Right ventricle myocardium inferior (tissue), 1 donor: ENCODE measurements around the gene KCMF1. TPM values are rescaled to one million over a fixed set of nuclear protein-coding genes. Genes with fewer than 3 reads are reported as not detected.

Source experiments
- ATAC-seq: fragments of 200-7000 bp; cut with Tn5 transposase; one replicate; pipeline ENCODE4 v1.9.1; 2020; ENCODE audit warnings: mild to moderate bottlenecking, moderate library complexity
- DNase-seq: peaks from one replicate; pipeline ENCODE4 v3.0.0; 2021; ENCODE audit errors: missing footprints
- intact Hi-C: fragments of 100-400 bp; cut with DNase I; formaldehyde crosslinking; loops from one replicate; pipeline ENCODE4 v1.11.0; 2022
- total RNA-seq: library from RNA; stranded (reverse); fragmentation: NEBNext Ultra II Directional; extraction: Animal tissue kit (Norgen Biotek cat#: 25700); gene quantifications from one replicate; pipeline ENCODE4 v1.2.1, GENCODE V29; 2021
- donor health status: DM: no; HTN: yes; CAD: no; lungs with severe emphysema.

The KCMF1 gene
- total RNA-seq, 1 donor from 2014 or later, result 87.5 TPM

- DNase-seq (no peak), ATAC-seq (no peak)
- intact Hi-C loops, result no loop called here
Measured at GRCh38 chr2:85011747-85012146, 40.8 kb downstream of the KCMF1 start.

GRCh38 chr2:85012431-85012830 is 41.5 kb downstream of the KCMF1 start:
- intact Hi-C loops, result no loop called here
- DNase-seq, result no peak
- no peak for ATAC-seq

GRCh38 chr2:85012855-85013254 is 41.9 kb downstream of the KCMF1 start:
- DNase-seq, result no peak
- intact Hi-C loops, result no loop called here
- ATAC-seq, result no peak

GRCh38 chr2:85015653-85016360 is 44.8 kb downstream of the KCMF1 start:
- no peak for ATAC-seq

GRCh38 chr2:85016446-85016845 is 45.5 kb downstream of the KCMF1 start:
- intact Hi-C loops, result no loop called here
- DNase-seq, result no peak
- no peak for ATAC-seq

More at GRCh38 chr2:85015653-85016360, 44.8 kb downstream of the KCMF1 start:
- intact Hi-C loops, result loop anchor here (2.0 kb wide), 2 partner anchors 43 to 89 kb away; no protein-coding TSS in a partner anchor
- DNase-seq, result no peak

GRCh38 chr2:85017411-85018048 is 46.6 kb downstream of the KCMF1 start:
- DNase-seq, result no peak
- no peak for ATAC-seq
- intact Hi-C loops, result no loop called here

- intact Hi-C loops, result no loop called here
- no peak for ATAC-seq
- no peak for DNase-seq
Measured at GRCh38 chr2:85018049-85018447, 47.1 kb downstream of the KCMF1 start.

GRCh38 chr2:85019121-85019520 is 48.2 kb downstream of the KCMF1 start:
- ATAC-seq, result no peak
- intact Hi-C loops, result no loop called here
- DNase-seq, result no peak

GRCh38 chr2:85022232-85022631 is 51.3 kb downstream of the KCMF1 start:
- DNase-seq (no peak), ATAC-seq (no peak)
- intact Hi-C loops, result no loop called here

GRCh38 chr2:85024372-85025047 is 53.5 kb downstream of the KCMF1 start:
- no peak for DNase-seq
- intact Hi-C loops, result no loop called here

GRCh38 chr2:85032621-85033020 is 61.7 kb downstream of the KCMF1 start:
- DNase-seq (no peak), ATAC-seq (no peak)
- intact Hi-C loops, result no loop called here

More at GRCh38 chr2:85024372-85025047, 53.5 kb downstream of the KCMF1 start:
- ATAC-seq, result no peak

- no peak for ATAC-seq
- intact Hi-C loops, result no loop called here
- DNase-seq, result no peak
Measured at GRCh38 chr2:85033388-85033787, 62.4 kb downstream of the KCMF1 start.

GRCh38 chr2:85034158-85034557 is 63.2 kb downstream of the KCMF1 start:
- no peak for ATAC-seq
- intact Hi-C loops, result no loop called here
- no peak for DNase-seq

GRCh38 chr2:85037622-85038021 is 66.7 kb downstream of the KCMF1 start:
- DNase-seq, result no peak
- intact Hi-C loops, result no loop called here
- no peak for ATAC-seq

GRCh38 chr2:85042330-85042729 is 71.4 kb downstream of the KCMF1 start:
- ATAC-seq (no peak), DNase-seq (no peak)
- intact Hi-C loops, result no loop called here

- no peak for DNase-seq
- no peak for ATAC-seq
- intact Hi-C loops, result no loop called here
Measured at GRCh38 chr2:85048534-85048933, 77.6 kb downstream of the KCMF1 start.

GRCh38 chr2:85049236-85049635 is 78.3 kb downstream of the KCMF1 start:
- intact Hi-C loops, result no loop called here
- DNase-seq (no peak), ATAC-seq (no peak)

- intact Hi-C loops, result no loop called here
- ATAC-seq, result no peak
- no peak for DNase-seq
Measured at GRCh38 chr2:85053802-85054201, 82.8 kb downstream of the KCMF1 start.

- intact Hi-C loops, result no loop called here
- ATAC-seq, result no peak
- DNase-seq, result no peak
Measured at GRCh38 chr2:85057226-85057962, 86.4 kb downstream of the KCMF1 start.
